Endothelial cell of umbilical vein (primary cell): ENCODE results near the gene KLRG1. TPM values are rescaled to one million over a fixed set of nuclear protein-coding genes. Genes with fewer than 3 reads are reported as not detected.

Experiments used
- BruUV-seq: library from RNA; stranded (reverse); fragments of 400-500 nt; replicated peaks from 2 replicates; lab custom pipeline; 2021; lab: Mats Ljungman, UMichigan
- CTCF ChIA-PET: fragments of 300-600, 350-600 bp; sonication (Branson Sonifier 250); formaldehyde crosslinking; loops from one replicate; lab custom pipeline; 2021; ENCODE audit warnings: antibody characterized with exemption, inconsistent platforms; lab: Charles Lee
- POLR2A ChIA-PET: fragments of 300-600, 350-600 bp; sonication (Branson Sonifier 250); formaldehyde crosslinking; loops from one replicate; lab custom pipeline; 2021; ENCODE audit warnings: antibody characterized with exemption, inconsistent platforms; lab: Charles Lee
- DNase-seq: peaks from one replicate; pipeline ENCODE4 v3.0.0-alpha.2; 2011; ENCODE audit warnings: low read depth, low spot score
- FAIRE-seq: peaks from 2 replicates; lab custom pipeline; 2011; peaks lifted over from hg19 to GRCh38; lab: Jason Lieb, UNC
- H2AFZ ChIP-seq: 2 replicates; pipeline ENCODE4 v1.6.0; 2012; ENCODE audit warnings: low read depth, low read length, control low read depth, inconsistent platforms
- H3K27ac ChIP-seq: 2 replicates; pipeline ENCODE4 v1.5.1; 2011; ENCODE audit warnings: low read depth, mild to moderate bottlenecking, control low read depth, low read length, moderate library complexity; ENCODE audit not compliant: insufficient read depth
- H3K27me3 ChIP-seq, 2 experiments: 2 replicates each; pipeline versions ENCODE4 v1.6.0 to v1.6.1; 2011; ENCODE audit warnings: low read length in 2 of 2, mixed read lengths in 1 of 2; ENCODE audit not compliant: control insufficient read depth in 2 of 2, insufficient read depth in 2 of 2
- H3K36me3 ChIP-seq, 2 experiments: 2 replicates in 1 of 2; 3 replicates in 1 of 2; pipeline ENCODE4 v1.5.1; 2011; ENCODE audit warnings: low read length in 2 of 2, mild to moderate bottlenecking in 1 of 2, moderate library complexity in 1 of 2; ENCODE audit not compliant: control insufficient read depth in 2 of 2, insufficient read depth in 2 of 2; ENCODE audit errors: extremely low read depth in 1 of 2
- H3K4me1 ChIP-seq: 3 replicates; pipeline ENCODE4 v1.5.1; 2011; ENCODE audit warnings: mild to moderate bottlenecking, low read length; ENCODE audit not compliant: control insufficient read depth, insufficient read depth; ENCODE audit errors: extremely low read depth
- H3K4me2 ChIP-seq: 2 replicates; pipeline ENCODE4 v1.6.1; 2011; ENCODE audit warnings: low read length, control low read depth, mixed read lengths; ENCODE audit not compliant: insufficient read depth
- H3K4me3 ChIP-seq, 3 experiments: fragments of 200-600 bp in 1 of 3; sonication (generic), shearing (Covaris generic) in 1 of 3; replicated peaks in 1 of 3; 2 replicates each; pipeline ENCODE4 v1.5.1; 2011 to 2016; ENCODE audit warnings: control low read depth in 3 of 3, low read length in 3 of 3, mild to moderate bottlenecking in 2 of 3, inconsistent platforms in 1 of 3, low read depth in 1 of 3, moderate library complexity in 1 of 3; ENCODE audit not compliant: insufficient read depth in 1 of 3
- H3K79me2 ChIP-seq: 2 replicates; pipeline ENCODE4 v1.6.0; 2012; ENCODE audit warnings: low read length, inconsistent platforms; ENCODE audit not compliant: control insufficient read depth, insufficient read depth
- H3K9ac ChIP-seq: replicated peaks from 2 replicates; pipeline ENCODE3; 2011; ENCODE audit warnings: low read length, control low read depth; ENCODE audit not compliant: insufficient read depth; ENCODE audit errors: extremely low read depth
- H3K9me1 ChIP-seq: replicated peaks from 3 replicates; pipeline ENCODE4 v1.6.0; 2011; ENCODE audit warnings: mild to moderate bottlenecking, low read length; ENCODE audit not compliant: control insufficient read depth, insufficient read depth; ENCODE audit errors: extremely low read depth
- H3K9me3 ChIP-seq: replicated peaks from 2 replicates; pipeline ENCODE4 v1.5.1; 2012; ENCODE audit warnings: low read length, inconsistent platforms; ENCODE audit not compliant: control insufficient read depth, insufficient read depth
- H4K20me1 ChIP-seq: replicated peaks from 2 replicates; pipeline ENCODE3; 2011; ENCODE audit warnings: mild to moderate bottlenecking, low read length; ENCODE audit not compliant: control insufficient read depth, insufficient read depth; ENCODE audit errors: extremely low read depth
- CTCF ChIP-seq, 2 donors: IDR thresholded peaks; 1 replicate in 1 of 2; 2 replicates in 1 of 2; pipeline ENCODE4 v1.5.1; 2011; ENCODE audit warnings: low read length in 2 of 2, mild to moderate bottlenecking in 2 of 2, moderate library complexity in 2 of 2, control low read depth in 1 of 2, inconsistent platforms in 1 of 2, low read depth in 1 of 2; ENCODE audit not compliant: insufficient read depth in 1 of 2; ENCODE audit errors: extremely low read depth in 1 of 2
- FOS ChIP-seq: IDR thresholded peaks from 2 replicates; pipeline ENCODE4 v1.6.1; 2011; ENCODE audit warnings: mild to moderate bottlenecking, low read length, moderate library complexity, borderline replicate concordance; ENCODE audit not compliant: insufficient read depth
- GATA2 ChIP-seq: IDR thresholded peaks from 2 replicates; pipeline ENCODE4 v1.7.0; 2011; ENCODE audit warnings: low read depth, mild to moderate bottlenecking, moderate library complexity, mixed read lengths, low read length; ENCODE audit not compliant: insufficient read length, insufficient read depth
- POLR2A ChIP-seq: IDR thresholded peaks from 2 replicates; pipeline ENCODE4 v1.6.1; 2012; ENCODE audit warnings: low read depth, mild to moderate bottlenecking, control low read depth, low read length
- dilution Hi-C: fragments of 300-500 bp; cut with MboI; formaldehyde crosslinking; loops from one replicate; pipeline ENCODE4 v1.15.0; 2019; ENCODE audit warnings: low sequenced_read_pairs; ENCODE audit not compliant: extremely low pct_ligation_motif_present
- intact Hi-C: fragments of 100-400 bp; cut with micrococcal nuclease; formaldehyde crosslinking; loops from one replicate; pipeline ENCODE4 v1.10.0; 2022
- polyA plus RNA-seq, 4 experiments: library from polyadenylated mRNA; depleted of rRNA in 3 of 4; stranded (reverse) in 3 of 4; unstranded in 1 of 4; fragments of >200 nt; gene quantifications; 2 replicates each; pipeline versions ENCODE4 v1.2.1 to v1.2.3, GENCODE V29; 2011 to 2012; ENCODE audit warnings: missing spikeins in 1 of 4
- total RNA-seq: library from RNA; stranded (reverse); gene quantifications from 2 replicates; pipeline ENCODE4 v1.2.3, GENCODE V29; 2021

KLRG1 gene
- total and polyA plus RNA-seq, 2 donors (not counting 3 experiments of a cell fraction or from before 2014, with no cell fraction given): 4.4 to 15.9 TPM

- no peak for TF ChIP-seq POLR2A
- no peak for TF ChIP-seq CTCF (IDR thresholded peaks at IDR 0.05; ENCODE audit: extremely low read depth in 1 of 2, insufficient read depth in 1 of 2, low read depth in 1 of 2, low read length in 2 of 2)
- TF ChIP-seq GATA2: no peak
- no peak for TF ChIP-seq FOS
- dilution Hi-C loops (no loop called here), intact Hi-C loops (loop anchor here (1.0 kb wide), 2 partner anchors 40 to 88 kb away; no protein-coding TSS in a partner anchor)
- Histone ChIP-seq H3K36me3 (no peaks in the 10 kb centered on the region), H3K79me2 (peaks cover 30% of the 10 kb centered on the region), H3K4me1 (peaks cover 21% of the 10 kb centered on the region), H3K4me3 (peak overlapping the region; percentile 58 to 96 (median 95)), H3K9me3 (no peaks in the 10 kb centered on the region), H3K9ac (peak overlapping the region; percentile 98), H3K27ac (peak overlapping the region; percentile 98), H3K9me1 (no peaks in the 10 kb centered on the region), H3K4me2 (peak overlapping the region; percentile 99), H2AFZ (peak overlapping the region; percentile 61), H3K27me3 (no peaks in the 10 kb centered on the region), H4K20me1 (peaks cover 2% of the 10 kb centered on the region)
- BruUV-seq: no TSS peak
- CTCF ChIA-PET: interaction anchor here (0.6 to 3.5 kb wide), 19 partner anchors 10 to 294 kb away, joined by 3 to 37 read pairs (median 5); no protein-coding TSS in a partner anchor
- POLR2A ChIA-PET: interaction anchor here (1.3 kb wide), 1 partner anchor 36 kb away, joined by 4 read pairs; the partner anchor contains the start of gene PHC1
- FAIRE-seq (peak; percentile 63), DNase-seq (peak; percentile 35)
Measured at GRCh38 chr12:8950702-8951478, 38.5 kb upstream of the KLRG1 start.
